ENCODE results near the gene DQX1. TPM values are rescaled to one million over a fixed set of nuclear protein-coding genes. Genes with fewer than 3 reads are reported as not detected.

DQX1 gene
- total and polyA plus RNA-seq, 9 of the 15 experiments (the other 6 are each of a cell fraction or from before 2014, with no cell fraction given): 0.04 to 0.38 (median 0.18) TPM; not detected in 1

- TF ChIP-seq, protein P1, sequence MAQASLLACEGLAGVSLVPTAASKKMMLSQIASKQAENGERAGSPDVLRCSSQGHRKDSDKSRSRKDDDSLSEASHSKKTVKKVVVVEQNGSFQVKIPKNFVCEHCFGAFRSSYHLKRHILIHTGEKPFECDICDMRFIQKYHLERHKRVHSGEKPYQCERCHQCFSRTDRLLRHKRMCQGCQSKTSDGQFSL (CRISPR knock-in tag; IDR thresholded peaks at IDR 0.05): peak; percentile 68; the same call in 1 of the 2 replicates
- TF ChIP-seq, protein P1 (tag; IDR thresholded peaks at IDR 0.05): peak in 1 of 2 experiments; percentile 80; a peak in 2 of 4 replicates
- peak; percentile 42; the same call in 1 of the 2 replicates for TF ChIP-seq SMC3 (conservative IDR thresholded peaks at IDR 0.05; ENCODE audit: insufficient read depth, low read depth, low read length)
Measured at GRCh38 chr2:74572178-74572925, 46.3 kb upstream of the DQX1 start (continued).

DNA sequence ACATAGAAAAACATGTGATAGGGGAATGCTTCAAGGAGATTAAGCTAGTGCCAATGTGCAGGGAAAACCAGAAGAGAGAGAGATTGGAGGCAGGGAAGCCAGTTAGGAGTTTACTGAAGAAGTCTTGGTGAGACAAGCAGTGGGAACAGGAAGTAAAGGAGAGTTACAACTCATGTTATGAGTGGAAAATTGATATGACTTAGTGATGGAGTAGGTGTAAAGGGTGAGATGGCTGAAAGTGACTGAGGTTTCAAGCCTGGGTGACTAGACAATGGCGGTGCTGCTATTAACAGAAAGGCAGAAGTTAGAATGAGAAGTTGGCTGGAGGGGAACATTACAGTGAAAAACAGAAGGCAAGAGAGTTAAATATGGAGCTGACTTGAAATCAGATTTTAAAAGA, 45.0 kb upstream of the DQX1 start:
- no peaks in the 10 kb centered on the region for H4K20me1 ChIP-seq (replicated peaks; ENCODE audit: control insufficient read depth, insufficient read depth, low read length)
- peak overlapping the region; percentile 63 for H2AFZ ChIP-seq (ENCODE audit: low read depth, low read length)
- no peak for DNase-seq (ENCODE audit: extremely low read depth in 1 of 4, low spot score in 3 of 4)
- no peaks in the 10 kb centered on the region for H3K36me3 ChIP-seq (ENCODE audit: control insufficient read depth, insufficient read depth, low read length)
- no peak for TF ChIP-seq FOXK2 (conservative IDR thresholded peaks at IDR 0.05 in 1 of 2, IDR thresholded peaks at IDR 0.05 in 1 of 2; ENCODE audit: low read depth in 2 of 2)
- no peak for TF ChIP-seq HDAC6 (IDR thresholded peaks at IDR 0.05; ENCODE audit: low read depth, low read length)
- TF ChIP-seq YY1 (IDR thresholded peaks at IDR 0.05; ENCODE audit: borderline replicate concordance in 1 of 3, control insufficient read depth in 1 of 3, extremely low read depth in 1 of 3, insufficient read depth in 3 of 3, insufficient read length in 1 of 3, insufficient replicate concordance in 2 of 3, low read depth in 1 of 3, low read length in 2 of 3): peak in 1 of 3 experiments; percentile 49
- peak; percentile 72 for TF ChIP-seq HMBOX1 (IDR thresholded peaks at IDR 0.05)
- TF ChIP-seq ZNF444 (CRISPR knock-in tag; IDR thresholded peaks at IDR 0.05): no peak
- no peak for TF ChIP-seq JUN (IDR thresholded peaks at IDR 0.05; ENCODE audit: borderline replicate concordance, low read depth, low read length)
- no peak for TF ChIP-seq JUN (CRISPR knock-in tag; IDR thresholded peaks at IDR 0.05; ENCODE audit: borderline replicate concordance)
- 0 out of 2 replicates have a peak, but pooled peaks have one; percentile 12 for TF ChIP-seq SMARCA4 (IDR thresholded peaks at IDR 0.05)
- CTCF ChIA-PET (ENCODE audit: low intra/inter-chr PET ratio): no interaction called here
- H3K9me1 ChIP-seq (ENCODE audit: control insufficient read depth, insufficient read depth, low read length): no peaks in the 10 kb centered on the region
- no peaks in the 10 kb centered on the region for H3K9me3 ChIP-seq (replicated peaks; ENCODE audit: control insufficient read depth, insufficient read depth, low read depth, low read length)
- no peaks in the 10 kb centered on the region for H3K27me3 ChIP-seq (ENCODE audit: control insufficient read depth in 2 of 2, insufficient read depth in 2 of 2, low read length in 2 of 2)
- no peak overlapping the region for H3K4me3 ChIP-seq
- H3K9ac ChIP-seq (ENCODE audit: insufficient read depth in 1 of 2, low read depth in 2 of 2, low read length in 2 of 2): no peak overlapping the region
- H3K79me2 ChIP-seq (ENCODE audit: control insufficient read depth, insufficient read depth, low read length): no peaks in the 10 kb centered on the region
- H3K4me2 ChIP-seq (ENCODE audit: insufficient read depth, low read length): no peak overlapping the region
- 0% methylated on average over 1 of the region's 1 CpG for WGBS (ENCODE audit: insufficient coverage, low coverage, missing lambda C conversion rate)
- no peak for FAIRE-seq
- peaks cover 0 to 25% of the 10 kb centered on the region in 2 experiments; a peak in 4 of 5 replicates for H3K4me1 ChIP-seq (replicated peaks in 1 of 2; ENCODE audit: control insufficient read depth in 2 of 2, insufficient read depth in 2 of 2, low read length in 2 of 2)
- H3K27ac ChIP-seq (ENCODE audit: extremely low read depth, low read depth, low read length): no peak overlapping the region
- POLR2A ChIA-PET: no interaction called here
- no peak for ATAC-seq
- BruUV-seq (replicated peaks): no TSS peak
- intact Hi-C loops (cut with micrococcal nuclease): loop anchor here (5.0 kb wide), 1 partner anchor 69 kb away; no protein-coding TSS in a partner anchor
- in situ Hi-C loops (cut with MboI): loop anchor here (5.0 kb wide), 1 partner anchor 84 kb away; no protein-coding TSS in a partner anchor

All from K562 (cell line).